Panc1 (cell line): ENCODE results near the gene CCDC68. TPM values are rescaled to one million over a fixed set of nuclear protein-coding genes. Genes with fewer than 3 reads are reported as not detected.

Experiments
- ATAC-seq: fragments of 200-7000 bp; cut with Tn5 transposase; 2 replicates; pipeline ENCODE4 v1.9.1; 2020; ENCODE audit warnings: mild to moderate bottlenecking, moderate library complexity
- BruUV-seq: library from RNA; stranded (reverse); fragments of 400-500 nt; replicated peaks from 2 replicates; lab custom pipeline; 2021; lab: Mats Ljungman, UMichigan
- CTCF ChIA-PET: fragments of 300-600 bp; sonication (Branson Sonifier 250); formaldehyde crosslinking; loops from one replicate; lab custom pipeline; 2022; ENCODE audit warnings: antibody characterized with exemption; lab: Charles Lee
- POLR2A ChIA-PET: fragments of 300-600 bp; sonication (Branson Sonifier 250); formaldehyde crosslinking; loops from one replicate; lab custom pipeline; 2022; ENCODE audit warnings: antibody characterized with exemption; lab: Charles Lee
- DNase-seq: peaks from one replicate; pipeline ENCODE4 v3.0.0-alpha.2; 2010; ENCODE audit warnings: low read depth, low spot score
- H3K27ac ChIP-seq: 2 replicates; pipeline ENCODE4 v1.5.1; 2011; ENCODE audit warnings: mild to moderate bottlenecking, low read length, inconsistent platforms
- H3K27me3 ChIP-seq: fragments of 200-500 bp; sonication (Bioruptor generic); 2 replicates; pipeline ENCODE4 v1.6.0; 2014; ENCODE audit warnings: low read length, inconsistent platforms; ENCODE audit not compliant: control insufficient read depth, insufficient read depth
- H3K36me3 ChIP-seq: fragments of 200-500 bp; sonication (Bioruptor generic); 2 replicates; pipeline ENCODE4 v1.5.1; 2014; ENCODE audit warnings: inconsistent platforms, mild to moderate bottlenecking, low read length, moderate library complexity; ENCODE audit not compliant: control insufficient read depth, insufficient read depth
- H3K4me1 ChIP-seq: 2 replicates; pipeline ENCODE4 v1.5.1; 2011; ENCODE audit warnings: inconsistent platforms, mild to moderate bottlenecking, low read length, moderate library complexity; ENCODE audit not compliant: control insufficient read depth, insufficient read depth
- H3K4me3 ChIP-seq, 2 experiments: 2 replicates each; pipeline ENCODE4 v1.5.1; 2011 to 2012; ENCODE audit warnings: low read depth in 2 of 2, low read length in 2 of 2, mild to moderate bottlenecking in 2 of 2, inconsistent platforms in 1 of 2, moderate library complexity in 1 of 2
- H3K9me3 ChIP-seq: fragments of 200-500 bp; sonication (Bioruptor generic); 2 replicates; pipeline ENCODE4 v1.5.1; 2014; ENCODE audit warnings: low read depth, mild to moderate bottlenecking, inconsistent platforms, low read length, moderate library complexity; ENCODE audit not compliant: control insufficient read depth, insufficient read depth
- POLR2AphosphoS5 ChIP-seq: IDR thresholded peaks from 2 replicates; pipeline ENCODE4 v1.6.1; 2012; ENCODE audit warnings: mild to moderate bottlenecking, low read depth, low read length, moderate library complexity
- SIN3A ChIP-seq: IDR thresholded peaks from 2 replicates; pipeline ENCODE4 v1.6.1; 2012; ENCODE audit warnings: low read depth, mild to moderate bottlenecking, low read length, moderate library complexity, borderline replicate concordance; ENCODE audit not compliant: insufficient read depth
- TCF7L2 ChIP-seq: IDR thresholded peaks from 2 replicates; pipeline ENCODE4 v1.6.1; 2011; ENCODE audit warnings: mild to moderate bottlenecking, low read depth, low read length, inconsistent platforms
- in situ Hi-C: cut with HindIII; loops from 2 replicates; pipeline ENCODE4 v1.10.0; 2016; ENCODE audit warnings: low sequenced_read_pairs, low pct_unique_long_range_greater_than_20kb
- intact Hi-C: fragments of 100-400 bp; cut with micrococcal nuclease; formaldehyde crosslinking; loops from one replicate; pipeline ENCODE4 v1.10.0; 2022; ENCODE audit not compliant: unreplicated experiment
- total RNA-seq: library from RNA; stranded (reverse); gene quantifications from one replicate; pipeline ENCODE4 v1.2.1, GENCODE V29; 2021; ENCODE audit not compliant: unreplicated experiment
- TF ChIP-seq, protein P1 (sequence below): fragments of 450-650 bp; IDR thresholded peaks from 2 replicates; pipeline ENCODE4 v1.5.1; 2017; ENCODE audit warnings: mild to moderate bottlenecking
- TF ChIP-seq, protein P2 (sequence below), 2 experiments: IDR thresholded peaks; 2 replicates each; pipeline ENCODE4 v1.6.1; 2011 to 2012; ENCODE audit warnings: low read depth in 2 of 2, control low read depth in 1 of 2, low read length in 1 of 2, mild to moderate bottlenecking in 1 of 2, moderate library complexity in 1 of 2; ENCODE audit not compliant: insufficient read depth in 1 of 2

CCDC68 gene
- total RNA-seq, 1 experiment from 2014 or later: 0.41 TPM

DNA sequence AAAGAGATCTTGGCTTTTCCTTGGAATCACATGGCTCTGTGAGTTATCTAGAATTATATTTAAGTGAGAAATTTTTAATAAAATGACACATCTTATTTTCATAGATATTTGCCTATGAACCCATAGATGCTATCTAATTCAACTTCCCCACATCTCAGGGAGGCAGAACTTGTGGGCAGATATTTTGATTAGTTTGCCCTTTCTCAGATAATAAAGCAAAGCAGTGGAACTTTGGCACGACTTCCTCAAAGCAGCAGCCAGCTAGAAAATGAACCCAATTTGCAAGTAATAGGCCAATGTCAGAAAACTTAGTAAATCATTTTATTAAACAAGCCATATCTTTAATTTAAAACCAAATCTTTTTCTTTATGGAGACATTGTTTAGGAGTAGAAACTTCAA is 98.3 kb downstream of the CCDC68 start:
- TF ChIP-seq POLR2AphosphoS5 (no peak), SIN3A (no peak), TCF7L2 (no peak)
- TF ChIP-seq, protein P1, sequence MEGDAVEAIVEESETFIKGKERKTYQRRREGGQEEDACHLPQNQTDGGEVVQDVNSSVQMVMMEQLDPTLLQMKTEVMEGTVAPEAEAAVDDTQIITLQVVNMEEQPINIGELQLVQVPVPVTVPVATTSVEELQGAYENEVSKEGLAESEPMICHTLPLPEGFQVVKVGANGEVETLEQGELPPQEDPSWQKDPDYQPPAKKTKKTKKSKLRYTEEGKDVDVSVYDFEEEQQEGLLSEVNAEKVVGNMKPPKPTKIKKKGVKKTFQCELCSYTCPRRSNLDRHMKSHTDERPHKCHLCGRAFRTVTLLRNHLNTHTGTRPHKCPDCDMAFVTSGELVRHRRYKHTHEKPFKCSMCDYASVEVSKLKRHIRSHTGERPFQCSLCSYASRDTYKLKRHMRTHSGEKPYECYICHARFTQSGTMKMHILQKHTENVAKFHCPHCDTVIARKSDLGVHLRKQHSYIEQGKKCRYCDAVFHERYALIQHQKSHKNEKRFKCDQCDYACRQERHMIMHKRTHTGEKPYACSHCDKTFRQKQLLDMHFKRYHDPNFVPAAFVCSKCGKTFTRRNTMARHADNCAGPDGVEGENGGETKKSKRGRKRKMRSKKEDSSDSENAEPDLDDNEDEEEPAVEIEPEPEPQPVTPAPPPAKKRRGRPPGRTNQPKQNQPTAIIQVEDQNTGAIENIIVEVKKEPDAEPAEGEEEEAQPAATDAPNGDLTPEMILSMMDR: no peak
- TF ChIP-seq, protein P2, sequence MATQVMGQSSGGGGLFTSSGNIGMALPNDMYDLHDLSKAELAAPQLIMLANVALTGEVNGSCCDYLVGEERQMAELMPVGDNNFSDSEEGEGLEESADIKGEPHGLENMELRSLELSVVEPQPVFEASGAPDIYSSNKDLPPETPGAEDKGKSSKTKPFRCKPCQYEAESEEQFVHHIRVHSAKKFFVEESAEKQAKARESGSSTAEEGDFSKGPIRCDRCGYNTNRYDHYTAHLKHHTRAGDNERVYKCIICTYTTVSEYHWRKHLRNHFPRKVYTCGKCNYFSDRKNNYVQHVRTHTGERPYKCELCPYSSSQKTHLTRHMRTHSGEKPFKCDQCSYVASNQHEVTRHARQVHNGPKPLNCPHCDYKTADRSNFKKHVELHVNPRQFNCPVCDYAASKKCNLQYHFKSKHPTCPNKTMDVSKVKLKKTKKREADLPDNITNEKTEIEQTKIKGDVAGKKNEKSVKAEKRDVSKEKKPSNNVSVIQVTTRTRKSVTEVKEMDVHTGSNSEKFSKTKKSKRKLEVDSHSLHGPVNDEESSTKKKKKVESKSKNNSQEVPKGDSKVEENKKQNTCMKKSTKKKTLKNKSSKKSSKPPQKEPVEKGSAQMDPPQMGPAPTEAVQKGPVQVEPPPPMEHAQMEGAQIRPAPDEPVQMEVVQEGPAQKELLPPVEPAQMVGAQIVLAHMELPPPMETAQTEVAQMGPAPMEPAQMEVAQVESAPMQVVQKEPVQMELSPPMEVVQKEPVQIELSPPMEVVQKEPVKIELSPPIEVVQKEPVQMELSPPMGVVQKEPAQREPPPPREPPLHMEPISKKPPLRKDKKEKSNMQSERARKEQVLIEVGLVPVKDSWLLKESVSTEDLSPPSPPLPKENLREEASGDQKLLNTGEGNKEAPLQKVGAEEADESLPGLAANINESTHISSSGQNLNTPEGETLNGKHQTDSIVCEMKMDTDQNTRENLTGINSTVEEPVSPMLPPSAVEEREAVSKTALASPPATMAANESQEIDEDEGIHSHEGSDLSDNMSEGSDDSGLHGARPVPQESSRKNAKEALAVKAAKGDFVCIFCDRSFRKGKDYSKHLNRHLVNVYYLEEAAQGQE (IDR thresholded peaks at IDR 0.05; ENCODE audit: insufficient read depth in 1 of 2, low read depth in 2 of 2, low read length in 1 of 2): no peak
- ChIA-PET POLR2A (no interaction called here), CTCF (no interaction called here)
- in situ Hi-C loops: no loop called here
- intact Hi-C loops: no loop called here
- Histone ChIP-seq H3K9me3 (no peaks in the 10 kb centered on the region), H3K4me1 (no peaks in the 10 kb centered on the region), H3K27me3 (no peaks in the 10 kb centered on the region), H3K27ac (no peak overlapping the region), H3K36me3 (no peaks in the 10 kb centered on the region), H3K4me3 (no peak overlapping the region)
- BruUV-seq: no TSS peak
- DNase-seq: no peak
- no peak for ATAC-seq

DNA sequence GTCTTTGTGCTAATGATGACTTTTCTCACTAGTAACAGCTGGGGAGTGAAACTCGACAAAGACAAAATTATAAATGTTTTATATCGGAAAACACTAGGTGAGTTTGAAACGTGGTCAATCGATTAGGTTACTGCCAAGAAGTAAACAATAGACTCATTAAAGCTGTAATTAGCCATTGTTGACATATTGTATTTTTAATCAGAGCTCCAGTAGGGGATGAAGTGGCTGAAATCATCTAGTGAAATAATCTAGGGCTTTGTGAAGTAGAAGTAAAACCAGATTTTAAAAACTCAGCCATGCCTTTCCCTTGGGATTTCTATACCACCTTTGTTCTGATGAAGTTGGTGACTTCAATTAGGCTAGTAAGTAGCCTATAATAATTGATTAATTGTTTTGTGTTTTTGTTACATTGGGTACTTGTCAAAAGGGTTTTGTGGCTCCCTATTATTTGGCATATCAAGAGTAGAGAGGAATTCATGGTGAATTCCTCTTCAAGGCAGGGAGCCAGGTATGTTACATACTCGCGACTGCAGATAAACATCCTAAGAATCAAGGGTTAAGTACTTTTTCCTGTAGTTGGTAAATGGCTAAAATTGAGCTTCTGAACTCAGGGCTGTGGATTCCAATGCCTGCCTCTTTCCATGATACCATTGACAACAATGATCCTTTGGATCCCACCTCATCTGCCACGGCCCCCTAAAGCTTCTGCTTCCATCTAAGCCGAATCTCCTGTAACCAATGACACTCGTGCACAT is 99.4 kb downstream of the CCDC68 start:
- TF ChIP-seq, protein P1: no peak
- TF ChIP-seq POLR2AphosphoS5 (no peak), SIN3A (no peak), TCF7L2 (no peak)
- TF ChIP-seq, protein P2 (IDR thresholded peaks at IDR 0.05; ENCODE audit: insufficient read depth in 1 of 2, low read depth in 2 of 2, low read length in 1 of 2): no peak
- no peak overlapping the region for H3K27ac ChIP-seq
- H3K9me3 ChIP-seq: no peaks in the 10 kb centered on the region
- no peak overlapping the region for H3K4me3 ChIP-seq
- no peaks in the 10 kb centered on the region for H3K27me3 ChIP-seq
- DNase-seq (no peak), ATAC-seq (no peak)
- ChIA-PET CTCF (no interaction called here), POLR2A (no interaction called here)
- in situ Hi-C loops: no loop called here
- no peaks in the 10 kb centered on the region for H3K36me3 ChIP-seq
- no TSS peak for BruUV-seq
- no peaks in the 10 kb centered on the region for H3K4me1 ChIP-seq
- intact Hi-C loops: no loop called here
